ENCODE results near the gene AGPS.
"Not testable (repeated sequence)": the region's sequence is repeated elsewhere in the genome, so short reads cannot be mapped to it uniquely, and the experiment has no call there.

DNA sequence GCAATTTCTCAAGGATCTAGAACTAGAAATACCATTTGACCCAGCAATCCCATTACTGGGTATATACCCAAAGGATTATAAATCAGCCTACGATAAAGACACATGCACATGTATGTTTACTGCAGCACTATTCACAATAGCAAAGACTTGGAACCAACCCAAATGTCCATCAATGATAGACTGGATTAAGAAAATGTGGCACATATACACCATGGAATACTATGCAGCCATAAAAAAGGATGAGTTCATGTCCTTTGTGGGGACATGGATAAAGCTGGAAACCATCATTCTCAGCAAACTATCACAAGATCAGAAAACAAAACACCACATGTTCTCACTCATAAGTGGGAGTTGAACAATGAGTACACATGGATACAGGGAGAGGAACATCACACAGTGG is 67.2 kb downstream of the AGPS start:
- TF ChIP-seq, protein P1, sequence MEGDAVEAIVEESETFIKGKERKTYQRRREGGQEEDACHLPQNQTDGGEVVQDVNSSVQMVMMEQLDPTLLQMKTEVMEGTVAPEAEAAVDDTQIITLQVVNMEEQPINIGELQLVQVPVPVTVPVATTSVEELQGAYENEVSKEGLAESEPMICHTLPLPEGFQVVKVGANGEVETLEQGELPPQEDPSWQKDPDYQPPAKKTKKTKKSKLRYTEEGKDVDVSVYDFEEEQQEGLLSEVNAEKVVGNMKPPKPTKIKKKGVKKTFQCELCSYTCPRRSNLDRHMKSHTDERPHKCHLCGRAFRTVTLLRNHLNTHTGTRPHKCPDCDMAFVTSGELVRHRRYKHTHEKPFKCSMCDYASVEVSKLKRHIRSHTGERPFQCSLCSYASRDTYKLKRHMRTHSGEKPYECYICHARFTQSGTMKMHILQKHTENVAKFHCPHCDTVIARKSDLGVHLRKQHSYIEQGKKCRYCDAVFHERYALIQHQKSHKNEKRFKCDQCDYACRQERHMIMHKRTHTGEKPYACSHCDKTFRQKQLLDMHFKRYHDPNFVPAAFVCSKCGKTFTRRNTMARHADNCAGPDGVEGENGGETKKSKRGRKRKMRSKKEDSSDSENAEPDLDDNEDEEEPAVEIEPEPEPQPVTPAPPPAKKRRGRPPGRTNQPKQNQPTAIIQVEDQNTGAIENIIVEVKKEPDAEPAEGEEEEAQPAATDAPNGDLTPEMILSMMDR (IDR thresholded peaks at IDR 0.05; ENCODE audit: low read depth, low read length), result not testable (repeated sequence)
- not testable (repeated sequence) for TF ChIP-seq EZH2phosphoT487 (IDR thresholded peaks at IDR 0.05; ENCODE audit: low read depth)

Measured in OCI-LY3 (cell line).